Hindlimb muscle (tissue), 1 donor: ENCODE results near the gene MGAT5. TPM values are rescaled to one million over a fixed set of nuclear protein-coding genes. Genes with fewer than 3 reads are reported as not detected.

ENCODE experiments used
- DNase-seq: peaks from one replicate; pipeline ENCODE4 v3.0.0-alpha.2; 2013
- polyA plus RNA-seq: library from polyadenylated mRNA; unstranded; fragments of 120-200 nt; gene quantifications from one replicate; pipeline ENCODE4 v1.2.1, GENCODE V29; 2013; ENCODE audit not compliant: insufficient read length

MGAT5 gene
- polyA plus RNA-seq, 1 donor: 16.5 TPM

GRCh38 chr2:134337631-134338030 is 83.8 kb downstream of the MGAT5 start:
- DNase-seq: no peak

DNA sequence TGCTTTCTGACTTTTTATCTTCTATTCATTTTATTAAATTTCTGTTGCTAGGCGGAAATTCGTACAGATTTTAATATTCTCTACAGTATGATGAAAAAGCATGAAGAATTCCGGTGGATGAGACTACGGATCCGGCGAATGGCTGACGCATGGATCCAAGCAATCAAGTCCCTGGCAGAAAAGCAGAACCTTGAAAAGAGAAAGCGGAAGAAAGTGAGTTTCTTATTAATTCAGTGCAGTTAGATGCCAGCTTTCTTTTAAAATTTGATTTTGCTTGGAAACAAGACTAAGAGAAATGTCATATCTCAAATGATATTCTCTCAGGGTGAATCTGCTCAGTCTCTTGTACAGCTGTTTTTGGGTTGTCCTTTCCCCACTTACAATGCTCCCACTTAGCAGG is 84.3 kb downstream of the MGAT5 start:
- DNase-seq: no peak

DNA sequence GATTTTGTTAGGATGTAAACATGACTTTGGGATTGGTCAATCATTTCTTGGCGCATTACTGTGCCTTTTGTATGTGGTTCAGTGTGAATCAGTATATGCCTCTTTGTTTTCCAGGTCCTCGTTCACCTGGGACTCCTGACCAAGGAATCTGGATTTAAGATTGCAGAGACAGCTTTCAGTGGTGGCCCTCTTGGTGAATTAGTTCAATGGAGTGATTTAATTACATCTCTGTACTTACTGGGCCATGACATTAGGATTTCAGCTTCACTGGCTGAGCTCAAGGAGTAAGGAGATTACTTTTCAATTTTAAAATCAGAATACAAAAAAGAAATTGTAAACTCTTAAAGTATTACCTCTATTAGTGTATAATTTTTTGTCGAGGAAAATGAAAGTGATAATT is 87.6 kb downstream of the MGAT5 start:
- no peak for DNase-seq

DNA sequence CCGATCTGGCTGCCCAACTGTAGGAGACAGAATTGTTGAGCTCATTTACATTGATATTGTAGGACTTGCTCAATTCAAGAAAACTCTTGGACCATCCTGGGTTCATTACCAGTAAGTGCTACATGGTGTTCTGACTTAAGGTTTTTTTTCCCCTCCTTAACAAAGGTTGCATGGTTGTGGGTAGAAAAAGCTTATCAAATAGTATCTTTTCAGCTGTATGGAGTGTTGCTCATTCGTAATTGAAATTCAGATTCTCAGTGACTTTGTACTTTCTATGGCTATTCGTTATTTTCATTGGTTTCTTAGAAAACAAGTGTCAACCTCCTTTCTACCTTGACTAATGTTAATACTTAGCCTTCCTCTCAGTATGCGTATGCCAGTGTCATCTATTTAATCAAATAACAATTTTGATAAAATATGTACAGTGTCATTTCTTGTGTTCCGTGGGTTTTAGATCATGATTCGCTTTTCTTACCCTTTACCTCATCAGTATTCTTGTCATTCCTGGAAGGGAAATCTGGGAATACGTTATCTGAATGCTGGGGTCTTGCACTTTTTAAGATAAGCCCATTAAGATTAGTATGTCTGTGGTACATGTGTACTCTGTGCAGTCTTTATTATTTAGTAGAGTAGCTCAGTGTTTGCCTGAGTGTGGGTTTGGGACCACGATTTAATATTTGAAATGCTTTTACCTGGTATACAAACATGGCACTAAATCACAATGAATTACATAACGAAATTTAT is 91.3 kb downstream of the MGAT5 start:
- DNase-seq: no peak

DNA sequence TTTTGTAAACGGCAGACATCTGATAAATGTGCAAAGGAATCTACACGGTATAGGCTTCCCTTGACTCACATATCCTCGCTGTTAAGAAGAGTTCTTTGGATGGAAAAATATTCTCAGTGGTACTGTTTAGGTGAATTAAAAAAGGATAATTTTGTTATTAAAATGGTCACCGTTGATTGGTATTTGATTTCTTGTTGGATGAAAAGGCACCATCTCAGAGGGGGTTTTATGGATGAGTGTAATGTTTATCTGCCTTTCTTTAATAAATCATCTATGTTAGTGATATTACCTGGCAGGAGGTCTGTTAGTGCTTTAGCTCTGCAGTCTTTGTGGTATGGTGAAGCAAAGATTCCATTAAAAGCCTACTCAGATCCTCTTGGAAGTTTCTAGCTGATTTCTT is 92.3 kb downstream of the MGAT5 start:
- no peak for DNase-seq

- DNase-seq: no peak
Measured at GRCh38 chr2:134347756-134348155, 93.9 kb downstream of the MGAT5 start.

DNA sequence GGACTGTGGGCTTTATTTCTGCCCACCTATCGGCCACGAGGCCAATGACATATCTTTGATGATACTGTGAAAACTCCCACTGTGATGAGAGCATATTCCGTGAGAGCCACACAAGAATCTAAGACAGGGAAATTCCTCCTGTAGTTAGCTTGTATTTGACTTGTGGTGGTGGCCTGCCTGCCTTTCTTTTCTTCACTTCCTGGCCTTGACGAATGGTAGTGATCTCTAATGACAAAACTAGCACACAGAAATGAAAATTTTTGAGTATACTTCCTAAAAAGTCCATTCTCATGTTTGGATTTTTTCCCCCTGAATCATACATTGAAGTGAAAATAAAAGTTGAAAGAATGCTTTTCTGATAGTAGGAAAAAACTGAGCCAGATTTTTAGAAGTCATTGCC is 94.4 kb downstream of the MGAT5 start:
- no peak for DNase-seq

- DNase-seq: no peak
Measured at GRCh38 chr2:134348760-134349159, 94.9 kb downstream of the MGAT5 start.

DNA sequence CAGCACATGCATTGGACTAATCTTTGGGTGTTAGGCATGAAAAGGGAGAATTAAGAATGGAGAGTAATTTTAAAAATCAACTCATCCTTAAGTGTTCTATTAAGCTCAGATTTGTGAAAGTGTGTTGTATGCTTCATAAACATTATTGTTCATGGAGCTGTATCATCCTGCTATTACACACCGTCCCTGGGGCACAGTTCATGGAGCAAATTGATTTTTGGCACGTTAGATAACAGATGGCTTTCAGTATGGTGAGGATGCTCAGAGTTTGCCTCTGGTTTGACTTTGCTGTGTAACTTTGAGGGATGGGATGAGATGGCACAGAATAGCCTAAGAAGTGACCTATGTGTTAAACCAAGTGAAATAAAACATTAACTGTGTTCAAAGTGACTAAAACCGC is 97.1 kb downstream of the MGAT5 start:
- DNase-seq: no peak

GRCh38 chr2:134351899-134352298 is 98.0 kb downstream of the MGAT5 start:
- no peak for DNase-seq

GRCh38 chr2:134352844-134353243 is 99.0 kb downstream of the MGAT5 start:
- no peak for DNase-seq

GRCh38 chr2:134354611-134355010 is 100.7 kb downstream of the MGAT5 start:
- no peak for DNase-seq

GRCh38 chr2:134357814-134358213 is 103.9 kb downstream of the MGAT5 start:
- DNase-seq: no peak

DNA sequence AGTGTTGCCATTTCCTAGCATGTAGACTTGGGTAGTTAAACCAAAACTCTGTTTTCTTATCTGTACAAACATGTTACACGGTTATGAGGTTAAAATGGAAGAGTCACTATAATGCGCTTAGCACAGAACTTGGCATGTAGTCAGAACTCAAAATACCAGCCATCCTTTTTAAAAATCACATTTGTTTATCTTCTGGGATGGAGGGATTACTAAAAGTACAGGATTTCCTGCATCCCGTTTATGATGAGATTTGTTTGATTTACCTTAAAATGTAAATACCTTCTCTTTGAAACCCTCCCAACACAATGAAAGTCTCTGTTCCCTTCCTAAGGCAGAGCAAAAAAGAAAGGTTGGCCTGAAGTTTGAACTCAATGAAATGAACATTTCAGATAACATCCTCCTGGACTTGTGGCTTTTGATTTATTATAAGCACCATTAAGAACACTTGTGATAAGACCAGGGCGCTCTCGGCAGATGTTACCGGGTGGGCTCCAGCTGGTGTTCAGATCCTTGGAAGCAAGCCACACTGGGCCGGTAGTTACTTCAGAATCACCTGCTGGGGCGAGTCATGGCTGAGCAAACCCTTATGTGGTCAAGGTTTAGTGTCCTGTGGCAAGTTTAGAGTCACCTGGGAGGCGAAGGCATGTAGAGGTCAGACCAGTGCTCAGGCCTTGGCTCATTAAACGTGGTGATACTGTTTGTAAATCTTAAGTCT is 105.7 kb downstream of the MGAT5 start:
- DNase-seq: no peak

GRCh38 chr2:134360745-134361487 is 107.0 kb downstream of the MGAT5 start:
- DNase-seq: peak; percentile 62

GRCh38 chr2:134361648-134362047 is 107.8 kb downstream of the MGAT5 start:
- no peak for DNase-seq

GRCh38 chr2:134362152-134362668 is 108.3 kb downstream of the MGAT5 start:
- no peak for DNase-seq

DNA sequence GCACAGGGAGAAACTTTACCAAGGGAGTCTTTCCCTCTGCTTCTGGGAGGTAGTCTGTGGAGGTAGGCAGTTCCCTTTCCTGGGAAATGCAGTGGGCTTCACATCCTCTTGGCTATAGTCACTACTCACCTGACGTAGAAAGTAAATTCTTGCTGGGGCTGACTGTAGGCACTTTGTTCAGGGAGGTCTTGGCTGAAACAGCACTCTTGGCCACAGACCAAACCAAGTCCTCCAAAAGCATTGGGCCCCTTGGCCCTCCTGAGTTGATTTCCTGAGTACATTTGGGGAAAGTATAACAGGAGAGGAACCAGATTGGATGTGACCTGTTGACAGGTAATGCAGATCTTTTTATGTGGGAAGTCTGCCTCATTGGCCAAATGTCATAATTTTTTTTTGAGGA is 108.9 kb downstream of the MGAT5 start:
- no peak for DNase-seq

DNA sequence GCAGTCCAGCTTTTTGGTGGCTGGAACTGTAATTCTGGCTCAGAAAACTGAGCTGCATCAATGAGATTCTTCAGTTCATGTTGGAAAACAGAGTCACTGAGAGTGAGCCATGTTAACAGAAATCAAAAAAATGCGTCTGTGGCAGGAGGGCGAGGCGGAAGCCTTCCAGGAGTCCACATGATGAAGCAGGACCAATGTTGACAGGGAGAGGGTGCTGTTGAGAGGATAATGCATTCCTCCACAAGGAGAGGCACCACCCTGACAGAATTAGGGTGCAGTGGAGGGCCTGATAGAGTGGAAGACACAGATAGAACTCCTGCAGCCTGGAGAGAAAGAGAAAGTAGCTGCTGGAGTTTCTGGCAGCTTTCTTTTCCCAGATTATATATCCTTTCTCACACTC is 111.5 kb downstream of the MGAT5 start:
- no peak for DNase-seq

DNA sequence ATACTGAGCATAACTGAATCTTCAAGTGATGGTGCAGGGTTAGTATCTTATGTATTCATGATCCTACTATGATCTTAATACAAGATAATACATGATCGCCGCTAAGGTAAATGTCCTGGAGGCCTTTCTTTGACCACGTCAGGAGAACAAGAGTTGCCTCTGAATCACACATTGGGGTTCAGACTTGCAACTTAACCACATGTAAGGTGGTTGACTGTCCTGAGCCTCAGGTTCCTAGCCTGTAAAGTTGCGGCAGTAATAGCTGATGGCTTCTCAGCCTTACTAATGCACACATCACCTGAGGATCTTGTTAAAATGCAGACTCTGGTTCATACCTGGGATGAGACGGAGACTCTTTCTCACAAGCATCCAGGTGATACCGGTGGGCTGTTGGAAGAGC is 112.5 kb downstream of the MGAT5 start:
- no peak for DNase-seq

DNA sequence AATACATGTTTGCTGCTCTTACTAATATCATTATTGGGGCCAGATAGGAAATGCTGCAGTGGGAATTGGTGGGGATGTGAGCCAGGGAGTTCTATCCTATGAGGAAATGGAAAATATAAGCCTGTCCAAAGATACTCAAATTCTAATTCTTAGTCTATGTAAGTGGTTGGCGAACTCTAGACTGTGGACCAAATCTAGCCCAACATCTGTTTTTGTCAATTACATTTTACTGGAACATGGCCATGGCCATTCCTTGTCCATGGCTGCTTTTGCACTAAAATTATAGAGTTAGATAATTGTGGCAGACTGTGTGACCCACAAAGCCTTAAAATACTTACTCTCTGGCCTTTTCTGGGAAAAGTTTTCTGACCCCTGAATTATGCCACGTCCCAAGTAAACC is 113.3 kb downstream of the MGAT5 start:
- peak; percentile 77 for DNase-seq

GRCh38 chr2:134368009-134368817 is 114.3 kb downstream of the MGAT5 start:
- no peak for DNase-seq
